ENCODE measurements around the gene PIK3CB.
"Not testable (repeated sequence)": the region's sequence is repeated elsewhere in the genome, so short reads cannot be mapped to it uniquely, and the experiment has no call there.

The PIK3CB gene

GRCh38 chr3:138854204-138854603 lies 19.5 kb upstream of the PIK3CB start:
- H3K27ac ChIP-seq (ENCODE audit: low read depth, low read length, poor library complexity, severe bottlenecking), result no peak overlapping the region
- no peaks in the 10 kb centered on the region for H3K9me3 ChIP-seq (ENCODE audit: low read length)
- no peaks in the 10 kb centered on the region for H4K20me1 ChIP-seq (ENCODE audit: insufficient read depth, low read length)
- no peaks in the 10 kb centered on the region for H3K79me2 ChIP-seq (ENCODE audit: insufficient read depth, low read length)
- no peaks in the 10 kb centered on the region for H3K27me3 ChIP-seq (ENCODE audit: insufficient read depth, low read length)
- no peak overlapping the region for H3K4me2 ChIP-seq (ENCODE audit: low read length)
- H3K4me1 ChIP-seq (ENCODE audit: insufficient read depth, low read length, severe bottlenecking), result no peaks in the 10 kb centered on the region
- TF ChIP-seq EZH2 (IDR thresholded peaks at IDR 0.05; ENCODE audit: borderline replicate concordance, low read length), result no peak
- no peak for TF ChIP-seq CTCF (IDR thresholded peaks at IDR 0.05; ENCODE audit: low read length)
- H2AFZ ChIP-seq (ENCODE audit: low read length), result no peak overlapping the region
- H3K9me2 ChIP-seq (ENCODE audit: low read depth, low read length), result no peaks in the 10 kb centered on the region
- no peak overlapping the region for H3K4me3 ChIP-seq (ENCODE audit: low read depth, low read length, poor library complexity, severe bottlenecking)
- H3K9ac ChIP-seq (ENCODE audit: low read length), result no peak overlapping the region
- no peaks in the 10 kb centered on the region for H3K36me3 ChIP-seq (ENCODE audit: insufficient read depth, low read length)
- H3F3A ChIP-seq (ENCODE audit: insufficient read depth, low read length), result no peaks in the 10 kb centered on the region

- H3K27me3 ChIP-seq (ENCODE audit: insufficient read depth, low read length), result no peaks in the 10 kb centered on the region
- no peaks in the 10 kb centered on the region for H3K36me3 ChIP-seq (ENCODE audit: insufficient read depth, low read length)
- H3K79me2 ChIP-seq (ENCODE audit: insufficient read depth, low read length), result no peaks in the 10 kb centered on the region
- H3K4me1 ChIP-seq (ENCODE audit: insufficient read depth, low read length, severe bottlenecking), result no peaks in the 10 kb centered on the region
- no peak for TF ChIP-seq EZH2 (IDR thresholded peaks at IDR 0.05; ENCODE audit: borderline replicate concordance, low read length)
- no peaks in the 10 kb centered on the region for H4K20me1 ChIP-seq (ENCODE audit: insufficient read depth, low read length)
- H3K27ac ChIP-seq (ENCODE audit: low read depth, low read length, poor library complexity, severe bottlenecking), result no peak overlapping the region
- no peak overlapping the region for H3K4me2 ChIP-seq (ENCODE audit: low read length)
- no peaks in the 10 kb centered on the region for H3F3A ChIP-seq (ENCODE audit: insufficient read depth, low read length)
- no peak overlapping the region for H2AFZ ChIP-seq (ENCODE audit: low read length)
- H3K9me3 ChIP-seq (ENCODE audit: low read length), result no peaks in the 10 kb centered on the region
- H3K4me3 ChIP-seq (ENCODE audit: low read depth, low read length, poor library complexity, severe bottlenecking), result no peak overlapping the region
- no peaks in the 10 kb centered on the region for H3K9me2 ChIP-seq (ENCODE audit: low read depth, low read length)
- no peak overlapping the region for H3K9ac ChIP-seq (ENCODE audit: low read length)
Measured at GRCh38 chr3:138850151-138850550, 15.4 kb upstream of the PIK3CB start.

GRCh38 chr3:138849222-138849940 lies 14.7 kb upstream of the PIK3CB start:
- no peak overlapping the region for H3K9ac ChIP-seq (ENCODE audit: low read length)
- no peaks in the 10 kb centered on the region for H4K20me1 ChIP-seq (ENCODE audit: insufficient read depth, low read length)
- H3K4me1 ChIP-seq (ENCODE audit: insufficient read depth, low read length, severe bottlenecking), result no peaks in the 10 kb centered on the region
- H3K36me3 ChIP-seq (ENCODE audit: insufficient read depth, low read length), result no peaks in the 10 kb centered on the region
- H3K4me2 ChIP-seq (ENCODE audit: low read length), result no peak overlapping the region
- H3K4me3 ChIP-seq (ENCODE audit: low read depth, low read length, poor library complexity, severe bottlenecking), result no peak overlapping the region
- no peaks in the 10 kb centered on the region for H3K9me2 ChIP-seq (ENCODE audit: low read depth, low read length)
- TF ChIP-seq CTCF (IDR thresholded peaks at IDR 0.05; ENCODE audit: low read length), result no peak
- no peak for TF ChIP-seq EZH2 (IDR thresholded peaks at IDR 0.05; ENCODE audit: borderline replicate concordance, low read length)
- no peaks in the 10 kb centered on the region for H3K79me2 ChIP-seq (ENCODE audit: insufficient read depth, low read length)
- H3K27me3 ChIP-seq (ENCODE audit: insufficient read depth, low read length), result no peaks in the 10 kb centered on the region
- no peak overlapping the region for H3K27ac ChIP-seq (ENCODE audit: low read depth, low read length, poor library complexity, severe bottlenecking)
- no peaks in the 10 kb centered on the region for H3K9me3 ChIP-seq (ENCODE audit: low read length)
- H3F3A ChIP-seq (ENCODE audit: insufficient read depth, low read length), result no peaks in the 10 kb centered on the region
- no peak overlapping the region for H2AFZ ChIP-seq (ENCODE audit: low read length)

GRCh38 chr3:138848696-138849095 lies 14.0 kb upstream of the PIK3CB start:
- H3K36me3 ChIP-seq (ENCODE audit: insufficient read depth, low read length), result no peaks in the 10 kb centered on the region
- H3K4me2 ChIP-seq (ENCODE audit: low read length), result no peak overlapping the region
- H3K79me2 ChIP-seq (ENCODE audit: insufficient read depth, low read length), result no peaks in the 10 kb centered on the region
- no peaks in the 10 kb centered on the region for H3K27me3 ChIP-seq (ENCODE audit: insufficient read depth, low read length)
- no peaks in the 10 kb centered on the region for H3F3A ChIP-seq (ENCODE audit: insufficient read depth, low read length)
- no peaks in the 10 kb centered on the region for H3K9me3 ChIP-seq (ENCODE audit: low read length)
- no peak overlapping the region for H3K4me3 ChIP-seq (ENCODE audit: low read depth, low read length, poor library complexity, severe bottlenecking)
- no peaks in the 10 kb centered on the region for H4K20me1 ChIP-seq (ENCODE audit: insufficient read depth, low read length)
- H2AFZ ChIP-seq (ENCODE audit: low read length), result no peak overlapping the region
- no peak overlapping the region for H3K27ac ChIP-seq (ENCODE audit: low read depth, low read length, poor library complexity, severe bottlenecking)
- no peak overlapping the region for H3K9ac ChIP-seq (ENCODE audit: low read length)
- H3K9me2 ChIP-seq (ENCODE audit: low read depth, low read length), result no peaks in the 10 kb centered on the region
- no peak for TF ChIP-seq CTCF (IDR thresholded peaks at IDR 0.05; ENCODE audit: low read length)
- TF ChIP-seq EZH2 (IDR thresholded peaks at IDR 0.05; ENCODE audit: borderline replicate concordance, low read length), result no peak
- no peaks in the 10 kb centered on the region for H3K4me1 ChIP-seq (ENCODE audit: insufficient read depth, low read length, severe bottlenecking)

- H3K4me2 ChIP-seq (ENCODE audit: low read length); H3F3A ChIP-seq (ENCODE audit: insufficient read depth, low read length); H3K4me3 ChIP-seq (ENCODE audit: low read depth, low read length, poor library complexity, severe bottlenecking); H3K27ac ChIP-seq (ENCODE audit: low read depth, low read length, poor library complexity, severe bottlenecking); H3K36me3 ChIP-seq (ENCODE audit: insufficient read depth, low read length); H3K4me1 ChIP-seq (ENCODE audit: insufficient read depth, low read length, severe bottlenecking); H3K79me2 ChIP-seq (ENCODE audit: insufficient read depth, low read length); H3K9me2 ChIP-seq (ENCODE audit: low read depth, low read length); H4K20me1 ChIP-seq (ENCODE audit: insufficient read depth, low read length); H3K27me3 ChIP-seq (ENCODE audit: insufficient read depth, low read length); H3K9me3 ChIP-seq (ENCODE audit: low read length); H2AFZ ChIP-seq (ENCODE audit: low read length); H3K9ac ChIP-seq (ENCODE audit: low read length): not testable (repeated sequence)
Measured at GRCh38 chr3:138846824-138847223, 12.1 kb upstream of the PIK3CB start.

All from OCI-LY1 (cell line).